Mucosa of stomach (tissue), 1 donor: Measurements from ENCODE around the gene SLC16A4.

ENCODE experiments used
- H3K27me3 ChIP-seq: one replicate; pipeline ENCODE4 v1.7.0; 2013; ENCODE audit warnings: mild to moderate bottlenecking, low read length; ENCODE audit not compliant: control insufficient read depth, insufficient read depth
- H3K36me3 ChIP-seq: one replicate; pipeline ENCODE4 v1.7.0; 2013; ENCODE audit warnings: low read length; ENCODE audit not compliant: control insufficient read depth, insufficient read depth
- H3K4me1 ChIP-seq: one replicate; pipeline ENCODE4 v1.7.0; 2013; ENCODE audit warnings: mild to moderate bottlenecking, low read length; ENCODE audit not compliant: control insufficient read depth, insufficient read depth
- H3K4me3 ChIP-seq: one replicate; pipeline ENCODE4 v1.7.0; 2013; ENCODE audit warnings: low read length
- H3K9ac ChIP-seq: one replicate; pipeline ENCODE4 v1.7.0; 2013; ENCODE audit warnings: mild to moderate bottlenecking, low read length, moderate library complexity
- H3K9me3 ChIP-seq: one replicate; pipeline ENCODE4 v1.7.0; 2013; ENCODE audit warnings: mild to moderate bottlenecking, low read length, moderate library complexity; ENCODE audit not compliant: control insufficient read depth
- donor health status: Pancreatic carcinoma.

The SLC16A4 gene

DNA sequence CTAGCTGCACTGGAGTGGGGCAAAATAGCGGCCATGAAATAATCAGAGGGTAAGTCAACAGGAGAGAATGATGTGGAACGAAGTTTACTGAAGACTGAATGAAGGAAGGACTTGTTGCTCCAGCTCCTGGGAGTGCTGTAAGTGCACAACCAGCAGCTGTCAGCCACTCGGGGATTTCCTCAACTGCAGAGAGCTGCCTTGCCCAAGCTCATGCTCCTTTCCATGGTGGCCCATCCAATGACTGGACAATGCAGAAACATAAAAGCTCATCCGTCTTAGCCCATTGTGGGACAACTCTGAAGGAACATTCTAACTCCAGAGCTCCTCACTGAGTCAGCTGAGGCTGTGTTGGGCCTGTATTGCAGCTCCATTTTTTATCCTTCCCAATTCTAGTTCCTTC, 72.8 kb downstream of the SLC16A4 start:
- no peak overlapping the region for H3K4me3 ChIP-seq
- peaks cover 15% of the 10 kb centered on the region for H3K4me1 ChIP-seq
- no peaks in the 10 kb centered on the region for H3K27me3 ChIP-seq
- no peaks in the 10 kb centered on the region for H3K36me3 ChIP-seq
- H3K9me3 ChIP-seq = peaks cover 5% of the 10 kb centered on the region
- H3K9ac ChIP-seq = no peak overlapping the region

DNA sequence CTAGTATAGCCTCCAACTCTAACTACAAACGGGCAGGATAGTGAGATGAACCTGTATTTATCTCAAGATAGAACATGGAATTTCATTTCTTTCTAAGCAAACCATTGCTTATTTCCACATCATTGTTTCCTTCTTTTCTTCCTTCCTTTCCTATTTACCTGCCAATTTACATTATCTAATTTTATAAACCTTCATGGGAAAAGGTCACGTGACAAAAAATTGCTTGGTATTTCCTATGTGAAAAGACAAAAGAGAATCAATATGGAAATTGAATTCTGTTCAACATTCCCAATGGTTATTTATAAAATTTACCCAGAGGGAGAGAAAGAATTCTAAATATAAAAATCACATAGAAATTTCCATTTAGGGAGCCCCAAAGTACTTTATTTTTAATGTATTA, 74.1 kb downstream of the SLC16A4 start:
- peaks cover 3% of the 10 kb centered on the region for H3K27me3 ChIP-seq
- no peaks in the 10 kb centered on the region for H3K36me3 ChIP-seq
- no peak overlapping the region for H3K9ac ChIP-seq
- H3K9me3 ChIP-seq = peaks cover 5% of the 10 kb centered on the region
- peaks cover 24% of the 10 kb centered on the region for H3K4me1 ChIP-seq
- H3K4me3 ChIP-seq = no peak overlapping the region
